HG02588 (cell line): ENCODE measurements around the gene AHRR.
A peak's percentile ranks its signal among the peaks of the same experiment; 100 is the strongest.
"Not testable (repeated sequence)": the region's sequence is repeated elsewhere in the genome, so short reads cannot be mapped to it uniquely, and the experiment has no call there.

ENCODE experiments used
- ATAC-seq: cut with Tn5 transposase; IDR thresholded peaks from one replicate; pipeline ENCODE4 v1.9.1; 2021; ENCODE audit warnings: mild to moderate bottlenecking, moderate library complexity; ENCODE audit not compliant: unreplicated experiment

The AHRR gene

GRCh38 chr5:305050-305449 is 16.5 kb upstream of the AHRR start:
- ATAC-seq = no peak

GRCh38 chr5:305459-305858 is 16.1 kb upstream of the AHRR start:
- no peak for ATAC-seq

GRCh38 chr5:306011-306805 is 15.3 kb upstream of the AHRR start:
- no peak for ATAC-seq

GRCh38 chr5:307306-307705 is 14.2 kb upstream of the AHRR start:
- no peak for ATAC-seq

GRCh38 chr5:307794-308579 is 13.5 kb upstream of the AHRR start:
- ATAC-seq = no peak

GRCh38 chr5:308672-309271 is 12.7 kb upstream of the AHRR start:
- ATAC-seq = no peak

GRCh38 chr5:309831-310230 is 11.7 kb upstream of the AHRR start:
- ATAC-seq = not testable (repeated sequence)

GRCh38 chr5:310516-310915 is 11.0 kb upstream of the AHRR start:
- no peak for ATAC-seq

- ATAC-seq = no peak
These were observed 10.5 kb upstream of the AHRR start for GRCh38 chr5:310941-311434.

GRCh38 chr5:311963-312362 is 9.6 kb upstream of the AHRR start:
- ATAC-seq = no peak

GRCh38 chr5:312845-313244 is 8.7 kb upstream of the AHRR start:
- no peak for ATAC-seq

- ATAC-seq = no peak
These were observed 8.2 kb upstream of the AHRR start for GRCh38 chr5:313265-313664.

- ATAC-seq = no peak
These were observed 7.6 kb upstream of the AHRR start for GRCh38 chr5:313806-314376.

- ATAC-seq = no peak
These were observed 6.6 kb upstream of the AHRR start for GRCh38 chr5:314676-315487.

GRCh38 chr5:315488-316209 is 5.9 kb upstream of the AHRR start:
- no peak for ATAC-seq

GRCh38 chr5:316210-317085 is 5.1 kb upstream of the AHRR start:
- peak; percentile 14 for ATAC-seq

- ATAC-seq = peak; percentile 60
These were observed 4.3 kb upstream of the AHRR start for GRCh38 chr5:317086-317811.

GRCh38 chr5:318341-318897 is 3.1 kb upstream of the AHRR start:
- ATAC-seq = no peak
